H1 (cell line): ENCODE measurements around the gene THAP7. TPM values are rescaled to one million over a fixed set of nuclear protein-coding genes. Genes with fewer than 3 reads are reported as not detected.

Source experiments
- CBX8 ChIP-seq: fragments of 300-800, 300-1000 bp; sonication (generic); IDR thresholded peaks from 2 replicates; pipeline ENCODE4 v1.7.1; 2016; ENCODE audit warnings: low read depth, low read length, borderline replicate concordance
- JUN ChIP-seq: IDR thresholded peaks from 2 replicates; pipeline ENCODE4 v1.6.1; 2011; ENCODE audit warnings: low read depth, mild to moderate bottlenecking, improper control_type of control experiment, low read length
- NANOG ChIP-seq: IDR thresholded peaks from 2 replicates; pipeline ENCODE4 v1.6.1; 2011; ENCODE audit warnings: low read length, low read depth, mild to moderate bottlenecking, inconsistent platforms; ENCODE audit not compliant: insufficient read depth, poor library complexity, severe bottlenecking
- RAD21 ChIP-seq, 2 experiments: IDR thresholded peaks in 1 of 2; conservative IDR thresholded peaks in 1 of 2; 2 replicates each; pipeline ENCODE4 v1.6.1; 2011; ENCODE audit warnings: low read depth in 2 of 2, low read length in 2 of 2, improper control_type of control experiment in 1 of 2, inconsistent platforms in 1 of 2, mild to moderate bottlenecking in 1 of 2, moderate library complexity in 1 of 2
- RBBP5 ChIP-seq: IDR thresholded peaks from 2 replicates; pipeline ENCODE4 v1.7.1; 2012; ENCODE audit warnings: low read depth, mild to moderate bottlenecking, inconsistent platforms, low read length, moderate library complexity, borderline replicate concordance
- TBP ChIP-seq: IDR thresholded peaks from 2 replicates; pipeline ENCODE4 v1.6.1; 2011; ENCODE audit warnings: low read depth, low read length, improper control_type of control experiment
- polyA plus RNA-seq, 7 experiments: library from polyadenylated mRNA; depleted of rRNA in 3 of 7; stranded (reverse) in 5 of 7; unstranded in 2 of 7; fragments of >200 nt in 5 of 7; fragments of 200-250 nt in 2 of 7; gene quantifications; 1 replicate in 5 of 7; 2 replicates in 1 of 7; 4 replicates in 1 of 7; pipeline versions ENCODE4 v1.2.1 to v1.2.3, GENCODE V29; 2011 to 2013; ENCODE audit warnings: missing spikeins in 2 of 7, mixed read lengths in 2 of 7
- total RNA-seq: library from RNA; stranded (reverse); fragmentation: NEBNext Ultra II Directional; extraction: Animal tissue kit (Norgen Biotek cat#: 25700); gene quantifications from 2 replicates; pipeline ENCODE4 v1.2.1, GENCODE V29; 2021

Gene THAP7
- total and polyA plus RNA-seq, 2 of the 8 experiments (the other 6 are each of a cell fraction or from before 2014, with no cell fraction given): 16.9 to 32.5 TPM

GRCh38 chr22:20983081-20983771, 18.7 kb downstream of the THAP7 start (continued):
- TF ChIP-seq JUN: no peak
- TF ChIP-seq TBP: no peak
- TF ChIP-seq RAD21 (IDR thresholded peaks at IDR 0.05 in 1 of 2, conservative IDR thresholded peaks at IDR 0.05 in 1 of 2; ENCODE audit: low read depth in 2 of 2, low read length in 2 of 2): no peak
- no peak for TF ChIP-seq RBBP5
- no peak for TF ChIP-seq NANOG
- TF ChIP-seq CBX8: no peak
